GM18526 (cell line): ENCODE measurements around the gene ITFG2.

Experiments
- POLR2A ChIP-seq: IDR thresholded peaks from 3 replicates; pipeline ENCODE4 v1.6.1; 2011; ENCODE audit not compliant: insufficient read length; ENCODE audit errors: extremely low read depth

Gene ITFG2

DNA sequence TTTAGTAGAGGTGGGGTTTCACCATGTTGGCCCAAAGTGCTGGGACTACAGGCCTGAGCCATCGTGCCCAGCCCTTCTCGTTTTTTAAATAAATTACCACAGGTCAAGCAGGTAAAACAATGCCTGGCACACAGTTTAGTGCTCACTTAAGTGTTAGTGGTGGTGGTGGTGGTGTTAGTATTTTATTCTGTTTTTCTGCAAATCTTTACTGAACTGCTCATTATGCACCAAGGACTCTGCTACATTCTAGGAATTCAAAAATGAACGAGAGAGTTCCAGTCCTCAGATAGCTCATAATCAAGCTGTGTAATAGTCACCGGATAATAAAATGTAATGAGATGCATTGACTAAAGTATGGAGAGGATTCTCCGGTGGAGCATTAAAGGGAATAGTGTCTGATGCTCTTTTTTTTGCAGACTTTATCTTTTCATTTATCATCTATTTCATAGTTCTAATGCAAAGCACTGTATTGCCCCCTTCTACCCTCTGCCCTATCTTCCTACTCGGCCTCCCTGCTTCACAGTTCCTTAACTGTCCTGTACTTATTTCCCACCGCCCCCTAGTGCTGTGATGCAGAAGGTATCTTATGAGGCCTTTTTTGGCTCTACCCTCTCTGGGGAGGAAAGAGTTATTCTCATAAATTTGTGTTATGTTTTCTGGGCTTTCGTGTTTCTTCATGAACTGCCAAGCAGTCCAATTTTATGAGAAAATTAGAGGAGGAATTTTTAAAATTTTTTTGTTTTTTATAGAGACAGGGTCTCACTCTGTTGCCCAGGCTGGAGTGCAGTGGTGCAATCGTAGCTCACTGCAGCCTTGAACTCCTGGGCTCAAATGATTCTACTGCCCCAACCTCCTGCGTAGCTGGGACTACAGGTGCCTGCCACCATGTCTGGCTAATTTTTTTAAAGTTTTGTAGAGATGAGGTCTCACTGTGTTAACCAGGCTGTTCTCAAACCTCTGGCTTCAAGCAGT lies 1.0 kb downstream of the ITFG2 start:
- TF ChIP-seq POLR2A: no peak

DNA sequence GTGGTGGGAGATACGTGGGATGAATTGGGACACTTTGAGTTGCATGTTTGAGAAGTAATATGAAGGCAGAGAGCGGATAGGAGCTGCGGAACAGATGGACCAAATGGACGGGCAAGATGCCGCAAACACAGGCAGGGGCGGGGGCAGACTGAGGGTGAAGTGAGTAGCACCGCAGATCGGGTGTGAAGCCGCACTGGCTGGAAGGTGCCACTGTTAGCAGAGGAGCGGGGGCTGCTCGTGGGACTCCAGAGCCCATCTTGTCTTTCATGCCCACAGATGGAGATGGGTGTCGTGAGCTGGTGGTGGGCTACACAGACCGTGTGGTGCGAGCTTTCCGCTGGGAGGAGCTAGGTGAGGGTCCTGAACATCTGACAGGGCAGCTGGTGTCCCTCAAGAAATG lies 7.3 kb downstream of the ITFG2 start:
- no peak for TF ChIP-seq POLR2A

DNA sequence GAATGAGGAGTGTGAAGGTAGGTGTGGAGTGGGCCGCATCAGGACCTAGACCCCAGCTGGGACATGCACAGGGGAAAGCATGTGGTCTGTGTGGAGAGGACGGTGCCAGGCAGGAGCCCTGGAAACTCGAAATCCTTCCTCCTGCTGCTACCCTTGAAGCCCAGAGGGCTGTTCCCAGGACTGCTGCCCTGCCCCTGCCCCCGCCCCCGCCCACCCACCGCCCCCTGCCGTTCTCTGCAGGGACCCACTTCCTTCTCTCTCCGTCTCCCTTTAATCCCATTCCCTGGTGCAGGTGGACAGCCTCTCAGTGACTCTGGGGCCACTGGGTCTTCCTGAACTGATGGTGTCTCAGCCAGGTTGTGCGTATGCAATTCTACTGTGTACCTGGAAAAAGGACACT lies 8.0 kb downstream of the ITFG2 start:
- no peak for TF ChIP-seq POLR2A

DNA sequence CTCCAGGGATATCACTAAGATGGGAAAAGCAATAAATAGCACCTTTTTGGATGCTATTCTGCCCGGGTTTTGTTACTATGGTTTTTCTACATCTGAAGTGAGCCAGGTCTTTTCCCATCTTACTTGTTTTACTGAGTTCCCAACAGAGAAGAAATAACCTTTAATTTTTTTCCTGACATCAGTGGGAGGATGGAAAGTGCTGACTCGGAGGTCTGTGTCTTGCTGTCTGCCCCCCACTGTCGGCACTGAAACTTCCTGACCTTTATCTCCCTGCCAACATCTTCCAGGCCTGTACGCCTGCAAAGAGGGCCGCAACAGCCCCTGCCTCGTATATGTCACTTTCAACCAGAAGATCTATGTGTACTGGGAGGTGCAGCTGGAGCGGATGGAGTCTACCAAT lies 11.0 kb downstream of the ITFG2 start:
- no peak for TF ChIP-seq POLR2A

DNA sequence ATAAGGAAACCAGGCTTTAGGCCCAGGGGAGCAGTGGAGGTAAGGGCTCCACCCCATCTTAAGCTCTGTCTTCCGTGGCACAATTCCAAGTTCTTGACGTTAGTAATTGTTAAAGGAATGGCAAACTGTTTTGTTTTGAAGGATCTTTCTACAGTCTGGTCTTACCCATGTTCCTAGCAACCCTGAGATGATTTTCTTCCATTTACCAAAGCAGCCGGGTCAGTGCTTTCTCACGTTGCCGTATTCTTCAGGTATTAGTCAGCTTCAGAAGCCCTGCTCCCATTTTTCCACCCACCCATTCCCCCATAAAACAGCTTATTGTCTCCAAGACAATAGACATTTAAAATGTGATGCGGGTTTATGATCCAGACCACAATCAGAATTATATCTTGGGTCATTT lies 12.1 kb downstream of the ITFG2 start:
- no peak for TF ChIP-seq POLR2A

DNA sequence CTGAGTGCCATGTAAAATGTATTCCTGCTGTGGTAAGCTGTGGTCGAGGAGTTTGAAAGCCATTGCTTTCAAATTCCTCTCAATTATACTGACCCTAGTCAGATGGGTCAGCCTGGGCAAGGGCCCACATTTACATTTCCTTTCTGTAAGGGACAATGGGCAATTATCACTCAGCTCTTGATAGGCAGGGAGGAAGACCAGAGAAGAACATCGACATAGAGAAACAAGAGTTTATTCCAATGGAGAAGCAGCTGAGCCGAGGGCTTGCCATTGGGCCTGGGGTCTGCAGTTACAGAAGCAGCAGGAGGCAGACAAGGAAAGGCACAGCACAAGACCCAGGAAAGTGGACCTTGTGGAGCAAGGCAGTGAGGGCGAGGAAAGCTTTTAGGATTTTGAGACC lies 12.7 kb downstream of the ITFG2 start:
- no peak for TF ChIP-seq POLR2A

DNA sequence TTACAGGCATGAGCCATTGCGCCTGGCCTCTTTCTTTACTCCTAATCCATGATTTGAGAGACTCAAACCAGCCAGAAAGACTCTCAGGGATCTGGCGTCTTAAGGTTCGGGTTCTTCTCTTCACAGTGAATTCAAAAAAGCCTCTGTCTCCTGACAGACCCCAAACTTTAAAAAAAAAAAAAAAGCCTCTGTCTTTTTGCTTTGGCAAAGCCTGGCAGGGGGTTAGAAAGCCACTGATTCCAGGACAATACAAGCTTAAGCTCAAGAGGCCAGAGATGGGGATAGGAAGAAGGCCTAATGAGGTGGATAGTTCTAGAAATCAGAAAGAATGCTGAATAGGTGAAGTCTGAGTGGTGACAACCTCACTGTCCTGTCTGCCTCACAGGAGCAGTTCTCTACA lies 13.6 kb downstream of the ITFG2 start:
- no peak for TF ChIP-seq POLR2A

DNA sequence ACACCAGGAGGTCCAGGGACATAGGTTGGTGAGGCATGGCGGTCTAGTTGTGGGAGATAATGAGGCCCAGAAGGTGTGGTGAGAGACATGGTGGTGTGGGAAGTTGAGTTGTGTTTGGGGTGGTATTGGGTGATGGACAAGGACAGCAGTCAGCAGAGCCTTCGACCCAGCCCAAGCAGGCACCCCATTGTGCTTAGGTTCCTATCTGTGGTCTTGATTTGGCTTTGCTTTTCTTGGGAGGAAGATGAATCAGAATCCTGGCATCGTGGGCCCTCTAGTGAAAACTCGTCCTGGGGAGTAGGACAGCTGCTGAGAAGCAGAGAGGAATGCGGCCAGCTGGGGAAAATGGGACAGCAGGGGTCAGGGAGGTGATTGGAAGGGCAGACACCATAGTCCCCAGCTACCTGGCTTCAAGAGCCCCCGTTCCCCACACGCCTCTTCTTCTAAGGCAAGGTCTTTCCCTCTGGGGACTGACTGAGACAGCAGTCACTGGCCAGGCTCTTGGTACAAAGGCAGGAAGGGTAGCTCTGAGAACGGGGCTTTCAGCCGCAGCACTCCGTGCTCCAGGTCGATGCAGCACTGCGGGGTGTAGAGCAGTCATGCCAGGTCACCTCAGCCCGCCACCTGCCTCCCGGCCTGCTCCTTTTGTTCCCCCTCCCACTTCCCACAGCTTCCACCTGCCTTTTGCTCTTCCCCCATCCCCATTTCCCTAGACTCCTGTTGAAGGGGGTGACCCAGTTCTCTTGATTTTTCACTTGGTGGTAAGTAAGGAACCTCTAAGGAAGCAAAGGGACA lies 14.4 kb downstream of the ITFG2 start:
- TF ChIP-seq POLR2A: no peak

DNA sequence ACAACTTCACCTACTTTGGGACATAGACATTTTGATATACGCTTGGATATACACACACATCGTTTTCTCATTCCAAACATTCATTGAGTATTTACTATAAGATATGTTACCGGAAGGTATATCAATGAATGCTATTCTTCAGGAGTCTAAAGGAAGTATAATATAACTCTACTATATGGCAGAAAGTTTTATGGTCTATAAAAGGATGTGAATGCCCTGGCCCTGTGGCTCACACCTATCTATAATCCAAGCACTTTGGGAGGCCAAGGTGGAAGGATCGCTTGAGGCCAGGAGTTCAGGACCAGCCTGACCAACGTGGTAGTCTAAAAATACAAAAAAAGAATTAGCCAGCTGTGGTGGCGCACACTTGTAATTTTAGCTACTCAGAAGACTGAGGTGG lies 16.8 kb downstream of the ITFG2 start:
- no peak for TF ChIP-seq POLR2A

DNA sequence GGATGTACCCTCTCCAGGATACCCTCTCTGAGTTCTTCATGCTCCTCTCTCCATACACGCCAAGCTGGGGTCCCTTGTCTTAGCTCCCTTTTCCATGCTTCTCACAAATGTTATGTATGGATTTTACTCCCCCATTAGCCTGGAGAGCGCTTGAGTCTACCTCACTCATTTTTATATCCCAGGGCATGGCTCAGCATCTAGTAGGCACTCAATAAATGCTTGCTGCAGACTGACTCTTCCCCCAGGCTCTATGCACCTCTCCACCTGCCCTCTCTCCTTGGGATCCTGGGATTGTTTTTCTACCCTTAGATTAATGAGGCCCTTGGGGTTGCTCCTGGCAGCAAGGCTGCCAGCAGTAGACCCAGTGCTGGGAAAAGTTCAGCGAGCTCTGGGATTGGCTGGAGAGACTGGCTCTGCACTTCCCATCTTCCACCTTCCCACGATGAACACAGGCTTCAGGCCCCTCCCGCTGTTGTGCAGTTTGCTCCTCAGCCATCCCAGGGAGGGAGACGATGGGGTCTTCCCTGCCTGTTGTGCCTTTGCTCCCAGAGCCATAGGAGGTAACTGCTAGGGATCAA lies 20.2 kb downstream of the ITFG2 start:
- TF ChIP-seq POLR2A: no peak

DNA sequence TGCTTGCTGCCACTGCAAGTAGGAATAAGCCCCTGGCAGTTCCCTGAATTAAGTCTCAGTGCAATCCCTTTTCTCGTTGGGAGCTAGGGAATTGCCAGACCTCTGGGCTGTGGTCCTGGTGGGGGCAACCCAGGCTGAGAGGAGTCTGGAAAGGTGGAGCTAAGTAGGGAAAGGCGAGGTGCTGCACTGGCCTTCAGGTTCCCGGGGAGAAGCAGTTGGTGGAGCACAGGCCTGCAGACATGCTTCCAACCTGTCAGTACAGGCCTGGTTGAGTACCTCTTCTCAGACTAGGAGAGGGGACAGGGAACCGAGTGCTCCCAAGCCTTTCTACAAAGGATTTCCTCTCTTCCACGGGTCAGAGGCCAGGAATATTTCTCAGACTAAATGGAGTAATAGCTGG lies 20.9 kb downstream of the ITFG2 start:
- TF ChIP-seq POLR2A: no peak

DNA sequence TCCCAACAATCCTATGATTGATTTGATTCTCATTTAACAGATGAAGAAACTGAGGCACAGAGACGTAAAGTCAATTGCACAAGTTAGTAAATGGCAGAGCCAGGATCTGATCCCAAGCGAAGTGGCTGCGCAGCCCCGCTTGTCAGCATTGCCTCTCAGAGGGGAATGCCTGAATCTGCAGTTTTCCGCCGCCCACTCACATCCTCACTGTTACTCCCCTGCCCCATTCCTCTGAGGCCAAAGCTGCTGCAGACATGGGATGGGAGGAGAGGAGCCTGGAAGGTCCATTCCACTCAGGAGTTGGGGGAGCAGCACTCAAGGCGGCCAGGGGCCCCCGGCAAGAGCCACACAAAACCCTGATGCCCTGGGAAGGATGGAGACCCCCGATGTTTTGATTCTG lies 21.3 kb downstream of the ITFG2 start:
- no peak for TF ChIP-seq POLR2A

DNA sequence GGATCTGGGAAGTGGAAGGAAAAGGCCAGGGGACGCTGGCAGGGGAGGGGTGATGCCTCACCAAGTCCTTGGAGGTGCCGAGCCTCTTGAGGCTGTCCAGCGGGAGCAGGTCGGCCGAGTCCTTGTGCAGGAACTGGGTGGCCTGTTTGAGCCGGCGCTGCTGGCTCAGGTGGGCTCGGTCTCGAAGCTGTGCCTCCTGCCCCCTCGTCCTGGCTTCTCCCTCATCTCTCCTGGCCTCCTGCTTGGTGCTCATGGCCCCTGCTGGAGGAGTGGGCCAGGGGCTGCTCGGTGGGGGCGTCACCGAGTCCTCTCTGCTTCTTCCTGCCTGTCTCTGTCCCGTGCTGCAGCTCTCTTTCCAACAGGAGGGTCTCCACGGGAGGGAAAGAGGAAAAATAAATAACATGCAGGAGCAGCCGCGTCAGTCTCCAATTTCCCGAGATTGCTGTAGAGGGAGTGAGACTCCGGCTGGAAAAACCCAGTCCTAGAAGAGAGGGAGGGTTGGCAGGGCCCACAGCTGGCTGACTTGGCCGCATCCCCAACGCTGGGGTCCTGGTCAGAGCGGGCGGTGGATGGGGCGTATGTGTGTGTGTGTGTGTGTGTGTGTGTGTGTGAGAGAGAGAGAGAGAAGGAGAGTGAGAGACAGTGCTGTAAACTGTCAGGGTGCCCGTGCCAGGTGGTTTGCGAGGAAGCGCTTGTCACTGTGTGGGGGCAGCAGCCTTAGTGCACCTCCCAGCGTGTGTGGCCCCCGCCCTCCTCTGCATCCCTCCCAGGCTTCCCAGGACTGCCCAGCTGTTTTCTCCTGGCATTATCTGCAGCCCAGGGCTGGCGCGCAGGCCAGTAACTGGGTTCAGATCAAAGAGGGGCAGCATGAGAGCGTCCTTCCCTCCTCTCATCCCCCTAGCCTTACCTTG lies 22.4 kb downstream of the ITFG2 start, which contains the start of gene NRIP2:
TSS of gene NRIP2 (minus strand) at position 455 of the 911 bp plus-strand sequence. CDS start at position 403, 52 bp downstream.
- TF ChIP-seq POLR2A: no peak

DNA sequence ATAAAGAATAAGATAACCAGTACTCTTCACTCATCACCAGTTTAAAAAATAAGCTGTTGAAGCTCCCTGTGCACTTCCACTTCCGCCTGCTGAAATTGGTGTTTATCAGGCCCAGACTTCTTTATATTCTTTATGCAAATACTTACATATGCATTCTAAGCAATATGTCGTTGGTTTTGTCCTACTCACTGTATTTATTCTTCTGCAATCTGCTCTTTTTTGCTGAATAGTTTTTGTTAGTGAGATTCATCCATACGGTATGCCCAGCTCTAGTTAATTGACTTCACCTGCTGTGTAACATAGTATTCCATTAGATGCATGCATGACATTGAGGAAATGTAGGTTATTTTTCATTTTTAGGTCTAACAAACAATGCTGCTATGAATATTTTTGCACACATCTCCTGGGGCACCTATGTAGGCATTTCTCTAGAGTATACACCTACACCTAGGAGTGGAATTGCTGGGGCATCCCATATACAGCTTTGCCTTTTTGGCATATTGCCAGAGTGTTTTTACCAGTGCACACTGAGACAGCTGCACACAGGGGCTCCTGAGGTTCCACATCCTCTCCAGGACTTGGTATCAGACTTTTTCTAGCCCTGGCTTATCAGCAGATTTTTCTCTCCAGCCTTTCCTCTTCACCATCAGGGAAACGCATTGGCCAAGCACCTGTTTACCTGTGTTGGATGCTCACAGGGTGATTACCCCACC lies 23.4 kb downstream of the ITFG2 start:
- no peak for TF ChIP-seq POLR2A

DNA sequence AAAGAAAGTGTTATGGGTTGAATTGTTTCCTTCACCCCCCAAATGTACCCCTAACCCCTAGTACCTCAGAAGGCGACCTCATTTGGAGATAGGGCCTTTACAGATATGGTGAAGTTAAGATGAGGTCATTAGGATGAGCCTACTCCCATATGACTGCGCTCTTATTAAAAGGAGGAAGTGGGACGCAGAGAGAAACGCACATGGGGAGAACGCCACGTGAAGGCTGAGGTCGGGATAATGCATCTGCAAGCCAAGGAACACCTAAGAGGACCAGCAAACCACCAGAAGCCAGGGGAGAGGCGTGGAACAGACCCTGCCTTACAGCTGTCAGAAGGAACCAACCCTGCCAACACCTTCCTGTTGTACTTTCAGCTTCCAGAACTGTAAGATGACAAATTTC lies 24.1 kb downstream of the ITFG2 start:
- TF ChIP-seq POLR2A: no peak
